ENCODE measurements around the gene BRD4.

Gene BRD4

GRCh38 chr19:15187026-15188007, 145.0 kb downstream of the BRD4 start:
- Histone ChIP-seq H3K27me3 (ENCODE audit: control insufficient read depth, low read length) (no peaks in the 10 kb centered on the region), H4K20me1 (ENCODE audit: control insufficient read depth, insufficient read depth, low read depth, low read length) (no peaks in the 10 kb centered on the region), H3K4me1 (ENCODE audit: control insufficient read depth, low read length) (no peaks in the 10 kb centered on the region), H3K4me2 (ENCODE audit: low read length) (no peak overlapping the region), H3K27ac (ENCODE audit: low read depth, low read length) (no peak overlapping the region), H3K79me2 (ENCODE audit: control insufficient read depth, low read length) (no peaks in the 10 kb centered on the region), H3K4me3 (ENCODE audit: low read length) (no peak overlapping the region), H3K36me3 (ENCODE audit: control insufficient read depth, low read length) (no peaks in the 10 kb centered on the region), H3K9me2 (replicated peaks; ENCODE audit: control insufficient read depth, low read length) (no peaks in the 10 kb centered on the region), H3K9me3 (ENCODE audit: control insufficient read depth, insufficient read depth, low read length) (no peaks in the 10 kb centered on the region), H3F3A (ENCODE audit: control insufficient read depth, insufficient read depth) (no peaks in the 10 kb centered on the region)
- TF ChIP-seq CTCF (IDR thresholded peaks at IDR 0.05; ENCODE audit: low read depth, low read length, poor library complexity, severe bottlenecking) (no peak), EZH2phosphoT487 (IDR thresholded peaks at IDR 0.05; ENCODE audit: borderline replicate concordance, low read length) (no peak)

All from DOHH2 (cell line).